Type B pancreatic cell (in vitro differentiated cells): ENCODE data around the gene SLC40A1. TPM values are rescaled to one million over a fixed set of nuclear protein-coding genes. Genes with fewer than 3 reads are reported as not detected.

ENCODE experiments used
- DNase-seq: peaks from one replicate; pipeline ENCODE4 v3.0.0; 2021; ENCODE audit warnings: mixed read lengths; ENCODE audit not compliant: unreplicated experiment; ENCODE audit errors: extremely low spot score
- H3K27ac Mint-ChIP-seq: 2 replicates; pipeline ENCODE4 v1.8.0; 2021; ENCODE audit warnings: mild to moderate bottlenecking, mixed read lengths
- H3K27me3 Mint-ChIP-seq: 2 replicates; pipeline ENCODE4 v1.8.0; 2021; ENCODE audit warnings: mixed read lengths
- H3K36me3 Mint-ChIP-seq: 2 replicates; pipeline ENCODE4 v1.8.0; 2021; ENCODE audit warnings: mixed read lengths
- H3K4me1 Mint-ChIP-seq: one replicate; pipeline ENCODE4 v1.8.0; 2021; ENCODE audit warnings: mixed read lengths; ENCODE audit not compliant: unreplicated experiment
- H3K4me3 Mint-ChIP-seq: 2 replicates; pipeline ENCODE4 v1.8.0; 2021; ENCODE audit warnings: mild to moderate bottlenecking, mixed read lengths
- H3K9me3 Mint-ChIP-seq: 2 replicates; pipeline ENCODE4 v1.8.0; 2021; ENCODE audit warnings: mixed read lengths
- total RNA-seq: library from RNA; stranded (reverse); gene quantifications from 2 replicates; pipeline ENCODE4 v1.2.1, GENCODE V29; 2021; ENCODE audit warnings: low replicate concordance
- TF ChIP-seq, protein P1 (sequence below): fragments of 200-600 bp; sonication (generic); conservative IDR thresholded peaks from 2 replicates; pipeline ENCODE4 v1.5.0; 2021; ENCODE audit warnings: antibody characterized with exemption, mild to moderate bottlenecking

Gene SLC40A1
- total RNA-seq, 1 donor from 2014 or later: 23.0 TPM

DNA sequence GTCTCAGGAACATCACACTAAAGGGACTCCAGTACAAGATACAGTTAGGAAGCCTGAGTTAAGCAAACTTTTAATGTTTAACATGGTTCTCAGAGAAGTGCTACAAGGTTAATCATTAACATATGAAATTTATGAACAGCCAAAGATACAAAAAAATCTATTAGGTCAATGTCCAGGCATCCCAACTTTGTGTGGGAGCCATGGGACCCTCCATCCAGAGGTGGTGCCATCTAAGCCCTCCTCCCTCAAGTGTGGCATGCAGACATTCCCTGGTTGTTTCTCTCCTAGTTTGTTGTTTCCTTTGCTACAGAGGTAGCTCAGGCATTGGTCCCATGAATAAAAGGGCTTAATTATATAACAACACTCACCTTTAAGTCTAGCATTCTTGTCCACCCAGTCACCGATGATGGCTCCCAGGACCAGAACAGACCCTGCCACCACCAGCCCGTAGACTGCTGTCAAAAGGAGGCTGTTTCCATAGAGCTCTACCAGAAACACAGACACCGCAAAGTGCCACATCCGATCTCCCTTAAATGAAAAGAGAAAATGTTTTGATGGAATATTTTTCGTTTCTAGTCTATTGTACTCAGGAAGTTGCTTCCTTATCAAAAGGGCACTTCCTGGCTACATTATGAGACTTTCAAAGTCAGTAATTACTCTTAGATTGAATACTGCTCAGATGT lies 5.7 kb downstream of the SLC40A1 start:
- Mint-ChIP-seq H3K9me3 (no peaks in the 10 kb centered on the region), H3K36me3 (peaks cover 18% of the 10 kb centered on the region), H3K4me1 (peaks cover 16% of the 10 kb centered on the region), H3K27ac (no peak overlapping the region), H3K4me3 (no peak overlapping the region), H3K27me3 (peaks cover 3% of the 10 kb centered on the region)
- TF ChIP-seq, protein P1, sequence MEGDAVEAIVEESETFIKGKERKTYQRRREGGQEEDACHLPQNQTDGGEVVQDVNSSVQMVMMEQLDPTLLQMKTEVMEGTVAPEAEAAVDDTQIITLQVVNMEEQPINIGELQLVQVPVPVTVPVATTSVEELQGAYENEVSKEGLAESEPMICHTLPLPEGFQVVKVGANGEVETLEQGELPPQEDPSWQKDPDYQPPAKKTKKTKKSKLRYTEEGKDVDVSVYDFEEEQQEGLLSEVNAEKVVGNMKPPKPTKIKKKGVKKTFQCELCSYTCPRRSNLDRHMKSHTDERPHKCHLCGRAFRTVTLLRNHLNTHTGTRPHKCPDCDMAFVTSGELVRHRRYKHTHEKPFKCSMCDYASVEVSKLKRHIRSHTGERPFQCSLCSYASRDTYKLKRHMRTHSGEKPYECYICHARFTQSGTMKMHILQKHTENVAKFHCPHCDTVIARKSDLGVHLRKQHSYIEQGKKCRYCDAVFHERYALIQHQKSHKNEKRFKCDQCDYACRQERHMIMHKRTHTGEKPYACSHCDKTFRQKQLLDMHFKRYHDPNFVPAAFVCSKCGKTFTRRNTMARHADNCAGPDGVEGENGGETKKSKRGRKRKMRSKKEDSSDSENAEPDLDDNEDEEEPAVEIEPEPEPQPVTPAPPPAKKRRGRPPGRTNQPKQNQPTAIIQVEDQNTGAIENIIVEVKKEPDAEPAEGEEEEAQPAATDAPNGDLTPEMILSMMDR: no peak
- no peak for DNase-seq

DNA sequence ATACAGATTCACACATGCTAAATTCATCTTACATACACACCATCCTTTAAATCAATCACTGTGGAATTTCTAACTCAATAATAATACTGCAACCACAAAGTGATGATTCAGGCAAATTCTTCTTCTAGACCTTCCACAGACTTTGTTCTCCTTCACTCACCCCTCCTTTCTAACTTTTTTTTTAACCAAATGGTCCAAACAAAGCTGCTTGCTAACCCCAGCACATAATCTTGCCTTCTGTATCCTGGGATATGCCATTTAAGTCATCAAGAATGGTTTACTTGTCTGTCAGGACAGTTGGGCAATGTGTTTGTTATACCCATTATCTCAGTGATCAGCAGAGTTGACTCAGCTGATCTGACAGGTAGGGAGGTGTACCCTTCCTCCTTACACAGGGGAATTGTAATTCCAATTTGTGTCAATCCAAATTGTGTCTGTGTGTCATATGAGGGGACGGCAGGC lies 10.0 kb downstream of the SLC40A1 start:
- H3K27ac Mint-ChIP-seq: no peak overlapping the region
- H3K36me3 Mint-ChIP-seq: peaks cover 37% of the 10 kb centered on the region
- peaks cover 16% of the 10 kb centered on the region for H3K4me1 Mint-ChIP-seq
- DNase-seq: no peak
- TF ChIP-seq, protein P1: no peak
- H3K9me3 Mint-ChIP-seq: no peaks in the 10 kb centered on the region
- H3K4me3 Mint-ChIP-seq: no peak overlapping the region
- no peaks in the 10 kb centered on the region for H3K27me3 Mint-ChIP-seq

DNA sequence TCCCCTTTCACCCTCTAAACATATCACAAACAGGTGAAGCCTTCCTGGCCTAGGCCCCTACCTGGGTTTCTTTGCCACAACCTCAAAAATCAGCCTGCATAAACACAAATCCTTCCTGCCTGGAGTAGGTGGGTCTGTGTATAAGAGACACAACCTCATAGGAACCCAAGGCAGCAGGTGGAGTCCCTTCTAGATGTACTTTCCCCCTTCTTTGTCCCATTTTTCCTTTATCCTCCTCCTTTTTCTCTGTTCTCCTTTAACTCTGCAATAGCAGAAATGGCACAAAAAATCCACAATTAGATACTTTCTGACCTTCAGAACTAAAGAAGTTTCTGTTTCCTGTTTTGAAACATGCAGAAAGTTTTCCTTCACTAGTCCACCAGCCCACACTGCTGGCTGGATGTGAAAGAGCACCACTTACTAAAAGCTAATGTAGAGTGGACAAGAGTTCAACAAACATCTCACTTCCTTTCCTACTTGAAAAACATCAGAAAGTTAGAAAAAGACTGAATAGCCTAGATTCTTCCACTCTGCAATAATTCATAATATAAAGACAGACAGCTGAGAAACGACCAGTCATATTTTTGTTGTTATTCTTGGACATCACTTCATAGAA lies 11.2 kb downstream of the SLC40A1 start:
- H3K4me1 Mint-ChIP-seq: peaks cover 14% of the 10 kb centered on the region
- no peak for DNase-seq
- no peaks in the 10 kb centered on the region for H3K27me3 Mint-ChIP-seq
- peaks cover 41% of the 10 kb centered on the region for H3K36me3 Mint-ChIP-seq
- H3K27ac Mint-ChIP-seq: no peak overlapping the region
- H3K4me3 Mint-ChIP-seq: no peak overlapping the region
- H3K9me3 Mint-ChIP-seq: no peaks in the 10 kb centered on the region
- TF ChIP-seq, protein P1: no peak

DNA sequence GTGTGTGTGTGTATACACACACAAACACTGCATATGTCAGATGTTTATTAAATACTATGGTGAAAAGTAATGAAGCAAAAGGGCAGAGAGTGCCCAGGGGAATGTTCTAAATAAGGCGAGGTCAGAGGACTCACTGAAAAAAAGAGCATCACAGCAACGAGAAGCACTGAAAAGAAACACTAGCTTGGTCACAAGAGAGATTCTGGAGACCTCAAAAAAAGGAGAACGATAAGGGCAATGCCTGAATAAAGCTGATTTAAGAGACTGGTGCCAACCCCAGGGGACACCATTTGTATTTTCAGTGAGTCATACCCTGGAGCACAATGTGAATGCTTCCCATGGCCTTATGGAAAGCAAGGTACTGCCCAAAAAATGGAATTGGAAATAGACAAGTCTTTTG lies 14.5 kb downstream of the SLC40A1 start:
- TF ChIP-seq, protein P1: no peak
- Mint-ChIP-seq H3K4me1 (peaks cover 18% of the 10 kb centered on the region), H3K27ac (peak overlapping the region; percentile 17)

DNA sequence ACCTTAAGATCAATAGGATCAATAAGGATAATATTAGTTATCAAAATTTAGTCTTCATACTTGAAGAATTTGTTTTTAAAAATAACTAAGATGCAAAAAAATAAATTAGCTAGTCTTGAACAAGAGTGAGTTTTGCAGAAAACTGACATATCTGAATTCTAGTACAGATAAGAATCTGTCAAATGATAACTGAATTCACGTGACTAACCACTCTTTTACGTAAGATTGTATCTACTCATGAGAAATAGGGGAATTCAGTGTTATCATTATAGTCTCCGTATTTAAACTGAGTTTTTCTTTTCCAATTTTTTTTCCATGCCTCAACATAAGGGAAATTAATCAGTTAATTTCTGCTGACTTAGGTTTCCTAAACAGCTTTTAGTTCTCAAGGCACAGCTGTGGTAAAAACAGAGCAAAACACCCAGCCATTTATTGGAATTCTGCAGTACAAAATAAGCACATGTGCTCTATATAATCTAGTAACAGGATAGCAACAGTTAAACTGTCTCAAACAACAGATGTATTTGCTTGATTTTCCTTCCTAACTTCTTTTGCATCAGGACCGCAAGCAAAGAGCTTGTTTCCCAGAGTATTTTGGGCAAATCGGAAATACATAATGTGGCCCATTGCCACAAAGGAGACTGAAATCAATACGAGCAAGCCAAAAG lies 19.1 kb downstream of the SLC40A1 start:
- DNase-seq: no peak
- Mint-ChIP-seq H3K27ac (no peak overlapping the region), H3K27me3 (no peaks in the 10 kb centered on the region), H3K36me3 (peaks cover 24% of the 10 kb centered on the region), H3K4me3 (peak overlapping the region; percentile 7), H3K4me1 (peaks cover 32% of the 10 kb centered on the region), H3K9me3 (no peaks in the 10 kb centered on the region)
- TF ChIP-seq, protein P1: no peak

More for the DNA sequence above, 14.5 kb downstream of the SLC40A1 start:
- no peaks in the 10 kb centered on the region for H3K9me3 Mint-ChIP-seq
- H3K36me3 Mint-ChIP-seq: peaks cover 36% of the 10 kb centered on the region
- DNase-seq: no peak
- H3K27me3 Mint-ChIP-seq: no peaks in the 10 kb centered on the region
- H3K4me3 Mint-ChIP-seq: no peak overlapping the region
